Measurements from ENCODE around the gene ADCK2. TPM values are rescaled to one million over a fixed set of nuclear protein-coding genes. Genes with fewer than 3 reads are reported as not detected.

Gene ADCK2
- total and polyA plus RNA-seq, 2 donors (not counting 3 experiments of a cell fraction or from before 2014, with no cell fraction given) = 10.3 to 13.3 TPM

GRCh38 chr7:140649556-140650205 lies 23.1 kb upstream of the ADCK2 start:
- FAIRE-seq = peak; percentile 54
- no peaks in the 10 kb centered on the region for H3K79me2 ChIP-seq (ENCODE audit: control insufficient read depth, insufficient read depth, low read length)
- DNase-seq (ENCODE audit: low read depth, low spot score) = no peak
- BruUV-seq (replicated peaks) = no TSS peak
- H2AFZ ChIP-seq (ENCODE audit: low read depth, low read length) = peak overlapping the region; percentile 56
- H3K27ac ChIP-seq (ENCODE audit: insufficient read depth, low read depth, low read length) = no peak overlapping the region
- no peak overlapping the region for H3K4me2 ChIP-seq (ENCODE audit: insufficient read depth, low read length)
- H3K4me1 ChIP-seq (ENCODE audit: control insufficient read depth, extremely low read depth, insufficient read depth, low read length) = peaks cover 4% of the 10 kb centered on the region
- no peak overlapping the region for H3K4me3 ChIP-seq (replicated peaks in 1 of 3; ENCODE audit: insufficient read depth in 1 of 3, low read depth in 1 of 3, low read length in 3 of 3)
- H4K20me1 ChIP-seq (replicated peaks; ENCODE audit: control insufficient read depth, extremely low read depth, insufficient read depth, low read length) = no peaks in the 10 kb centered on the region
- no peak overlapping the region for H3K9ac ChIP-seq (replicated peaks; ENCODE audit: extremely low read depth, insufficient read depth, low read length)
- ChIA-PET POLR2A (no interaction called here), CTCF (interaction anchor here (6.8 kb wide), 1 partner anchor 134 kb away, joined by 202 read pairs; no protein-coding TSS in a partner anchor)
- intact Hi-C loops (cut with micrococcal nuclease) (loop anchor here (5.0 to 10.0 kb wide), 2 partner anchors 305 to 363 kb away; partner anchors contain the start of gene MRPS33), dilution Hi-C loops (cut with MboI; ENCODE audit: extremely low pct_ligation_motif_present, low sequenced_read_pairs) (no loop called here)
- no peaks in the 10 kb centered on the region for H3K9me1 ChIP-seq (replicated peaks; ENCODE audit: control insufficient read depth, extremely low read depth, insufficient read depth, low read length)
- no peaks in the 10 kb centered on the region for H3K27me3 ChIP-seq (ENCODE audit: control insufficient read depth in 2 of 2, insufficient read depth in 2 of 2, low read length in 2 of 2)
- no peaks in the 10 kb centered on the region for H3K9me3 ChIP-seq (replicated peaks; ENCODE audit: control insufficient read depth, insufficient read depth, low read length)
- H3K36me3 ChIP-seq (ENCODE audit: control insufficient read depth in 2 of 2, extremely low read depth in 1 of 2, insufficient read depth in 2 of 2, low read length in 2 of 2) = no peaks in the 10 kb centered on the region
- TF ChIP-seq FOS (IDR thresholded peaks at IDR 0.05; ENCODE audit: borderline replicate concordance, insufficient read depth, low read length) = peak; percentile 32
- TF ChIP-seq MYC (IDR thresholded peaks at IDR 0.05; ENCODE audit: low read depth, low read length) = no peak

DNA sequence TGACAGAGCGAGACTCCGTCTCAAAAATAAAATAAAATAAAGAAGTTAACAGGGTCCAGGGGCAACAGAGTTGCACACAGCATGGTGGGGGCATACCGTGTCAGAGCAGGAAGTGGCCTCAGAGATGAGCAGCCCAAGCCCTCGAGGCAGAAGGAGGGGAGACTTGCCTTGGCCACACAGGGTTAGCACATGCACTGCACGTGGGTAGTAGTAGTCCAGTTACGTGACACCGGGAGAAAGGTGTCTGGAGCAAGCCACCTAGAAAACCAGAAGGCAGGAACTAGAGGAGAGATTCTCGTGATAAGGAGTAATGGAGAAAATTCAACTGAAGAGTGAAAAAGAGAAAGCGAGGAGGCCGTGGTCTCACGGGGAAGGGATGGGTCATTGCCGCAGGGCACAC lies 22.4 kb upstream of the ADCK2 start:
- FAIRE-seq = no peak

More for the DNA sequence above, 22.4 kb upstream of the ADCK2 start:
- Histone ChIP-seq H4K20me1 (replicated peaks; ENCODE audit: control insufficient read depth, extremely low read depth, insufficient read depth, low read length) (no peaks in the 10 kb centered on the region), H2AFZ (ENCODE audit: low read depth, low read length) (no peak overlapping the region), H3K4me1 (ENCODE audit: control insufficient read depth, extremely low read depth, insufficient read depth, low read length) (peaks cover 4% of the 10 kb centered on the region), H3K79me2 (ENCODE audit: control insufficient read depth, insufficient read depth, low read length) (no peaks in the 10 kb centered on the region), H3K4me2 (ENCODE audit: insufficient read depth, low read length) (no peak overlapping the region), H3K27ac (ENCODE audit: insufficient read depth, low read depth, low read length) (no peak overlapping the region), H3K36me3 (ENCODE audit: control insufficient read depth in 2 of 2, extremely low read depth in 1 of 2, insufficient read depth in 2 of 2, low read length in 2 of 2) (no peaks in the 10 kb centered on the region), H3K9me3 (replicated peaks; ENCODE audit: control insufficient read depth, insufficient read depth, low read length) (no peaks in the 10 kb centered on the region), H3K9me1 (replicated peaks; ENCODE audit: control insufficient read depth, extremely low read depth, insufficient read depth, low read length) (no peaks in the 10 kb centered on the region), H3K4me3 (replicated peaks in 1 of 3; ENCODE audit: insufficient read depth in 1 of 3, low read depth in 1 of 3, low read length in 3 of 3) (no peak overlapping the region), H3K9ac (replicated peaks; ENCODE audit: extremely low read depth, insufficient read depth, low read length) (no peak overlapping the region), H3K27me3 (ENCODE audit: control insufficient read depth in 2 of 2, insufficient read depth in 2 of 2, low read length in 2 of 2) (no peaks in the 10 kb centered on the region)
- BruUV-seq (replicated peaks) = no TSS peak
- dilution Hi-C loops (cut with MboI; ENCODE audit: extremely low pct_ligation_motif_present, low sequenced_read_pairs) (no loop called here), intact Hi-C loops (cut with micrococcal nuclease) (loop anchor here (5.0 to 10.0 kb wide), 2 partner anchors 306 to 362 kb away; partner anchors contain the start of gene MRPS33)
- no peak for DNase-seq (ENCODE audit: low read depth, low spot score)
- CTCF ChIA-PET = interaction anchor here (6.8 kb wide), 1 partner anchor 135 kb away, joined by 202 read pairs; no protein-coding TSS in a partner anchor
- POLR2A ChIA-PET = no interaction called here
- TF ChIP-seq GATA2 (IDR thresholded peaks at IDR 0.05; ENCODE audit: insufficient read depth, insufficient read length, low read depth, low read length) (no peak), POLR2AphosphoS5 (IDR thresholded peaks at IDR 0.05; ENCODE audit: insufficient read depth, low read depth, low read length) (no peak), CTCF (IDR thresholded peaks at IDR 0.05; ENCODE audit: extremely low read depth in 1 of 2, insufficient read depth in 1 of 2, low read depth in 1 of 2, low read length in 2 of 2) (no peak), JUN (IDR thresholded peaks at IDR 0.05; ENCODE audit: borderline replicate concordance, insufficient read depth, insufficient read length, low read depth) (no peak), POLR2A (IDR thresholded peaks at IDR 0.05; ENCODE audit: low read depth, low read length) (no peak), FOS (IDR thresholded peaks at IDR 0.05; ENCODE audit: borderline replicate concordance, insufficient read depth, low read length) (no peak), MAX (IDR thresholded peaks at IDR 0.05; ENCODE audit: insufficient read depth, insufficient read length) (no peak), MYC (IDR thresholded peaks at IDR 0.05; ENCODE audit: low read depth, low read length) (no peak), EZH2 (IDR thresholded peaks at IDR 0.05; ENCODE audit: borderline replicate concordance, low read depth, low read length, severe bottlenecking) (no peak)
